ENCODE results near the gene DOCK1. TPM values are rescaled to one million over a fixed set of nuclear protein-coding genes. Genes with fewer than 3 reads are reported as not detected.

The DOCK1 gene
- total RNA-seq, 6 experiments from 2014 or later: 50.6 to 59.9 (median 54.7) TPM

DNA sequence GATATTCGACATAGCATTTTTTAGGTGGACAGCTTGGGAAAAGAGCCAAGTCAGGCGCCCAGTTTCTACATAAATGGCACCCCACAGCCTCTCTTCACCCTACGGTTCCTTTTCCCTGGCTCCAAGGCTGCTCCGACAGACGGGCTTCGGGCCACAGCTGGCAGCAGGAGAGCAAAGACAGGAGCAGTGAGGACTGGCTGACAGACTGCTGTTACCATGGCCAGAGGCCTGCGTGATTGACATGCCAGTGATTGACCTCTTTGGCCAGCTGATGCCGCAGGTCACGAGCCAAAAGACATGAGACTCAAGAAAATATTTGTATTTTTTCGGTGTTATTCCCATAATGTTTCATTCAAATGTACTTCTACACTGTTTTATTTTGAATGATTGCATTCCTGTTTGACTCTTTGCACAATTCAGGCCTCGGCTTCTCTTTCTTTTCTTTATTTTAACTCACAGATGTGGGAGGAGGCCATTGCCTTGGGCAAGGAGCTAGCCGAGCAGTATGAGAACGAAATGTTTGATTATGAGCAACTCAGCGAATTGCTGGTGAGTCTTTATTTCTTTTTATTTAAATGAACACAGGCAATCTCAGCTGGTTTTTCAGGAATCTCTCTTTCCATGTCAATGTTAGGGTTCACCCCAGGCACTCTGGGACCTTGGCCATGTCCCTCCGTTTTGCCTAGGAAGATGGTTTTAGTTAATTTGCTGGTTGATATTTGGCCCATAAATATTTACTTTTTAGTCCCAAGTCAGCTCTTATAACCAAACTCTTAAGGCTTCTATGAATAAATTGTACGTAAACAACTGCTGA lies 497.6 kb downstream of the DOCK1 start:
- no peak for DNase-seq
- H3K27ac Mint-ChIP-seq: no peak overlapping the region
- TF ChIP-seq, protein P1, sequence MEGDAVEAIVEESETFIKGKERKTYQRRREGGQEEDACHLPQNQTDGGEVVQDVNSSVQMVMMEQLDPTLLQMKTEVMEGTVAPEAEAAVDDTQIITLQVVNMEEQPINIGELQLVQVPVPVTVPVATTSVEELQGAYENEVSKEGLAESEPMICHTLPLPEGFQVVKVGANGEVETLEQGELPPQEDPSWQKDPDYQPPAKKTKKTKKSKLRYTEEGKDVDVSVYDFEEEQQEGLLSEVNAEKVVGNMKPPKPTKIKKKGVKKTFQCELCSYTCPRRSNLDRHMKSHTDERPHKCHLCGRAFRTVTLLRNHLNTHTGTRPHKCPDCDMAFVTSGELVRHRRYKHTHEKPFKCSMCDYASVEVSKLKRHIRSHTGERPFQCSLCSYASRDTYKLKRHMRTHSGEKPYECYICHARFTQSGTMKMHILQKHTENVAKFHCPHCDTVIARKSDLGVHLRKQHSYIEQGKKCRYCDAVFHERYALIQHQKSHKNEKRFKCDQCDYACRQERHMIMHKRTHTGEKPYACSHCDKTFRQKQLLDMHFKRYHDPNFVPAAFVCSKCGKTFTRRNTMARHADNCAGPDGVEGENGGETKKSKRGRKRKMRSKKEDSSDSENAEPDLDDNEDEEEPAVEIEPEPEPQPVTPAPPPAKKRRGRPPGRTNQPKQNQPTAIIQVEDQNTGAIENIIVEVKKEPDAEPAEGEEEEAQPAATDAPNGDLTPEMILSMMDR (IDR thresholded peaks at IDR 0.05): no peak

DNA sequence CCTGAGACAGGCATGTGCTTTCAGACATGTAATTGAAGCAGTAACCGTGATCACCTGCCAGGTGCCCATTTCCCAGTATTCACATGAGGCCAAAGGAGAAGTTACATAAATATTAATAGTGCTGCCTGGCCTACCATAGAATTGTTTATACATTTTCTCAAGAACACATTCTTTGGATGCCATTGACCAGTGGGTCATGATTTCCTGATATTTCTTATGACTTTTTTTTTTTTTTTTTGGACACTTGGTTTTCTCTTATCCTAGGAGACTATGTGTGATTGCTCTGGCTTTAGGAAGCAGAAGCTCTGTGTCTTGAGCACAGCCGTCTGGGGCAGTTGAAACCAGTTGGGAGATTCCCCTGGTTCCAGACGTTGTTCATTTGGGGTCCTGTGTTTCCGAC lies 500.0 kb downstream of the DOCK1 start:
- Mint-ChIP-seq H3K9me3 (no peaks in the 10 kb centered on the region; the same call in 1 of the 2 replicates), H3K4me3 (no peak overlapping the region; the same call in 1 of the 2 replicates), H3K27ac (peak overlapping the region; percentile 80), H3K4me1 (ENCODE audit: low read depth) (peaks cover 28% of the 10 kb centered on the region), H3K36me3 (ENCODE audit: low read depth) (peaks cover 20% of the 10 kb centered on the region), H3K27me3 (ENCODE audit: insufficient read depth) (peaks cover 3% of the 10 kb centered on the region)
- TF ChIP-seq, protein P1 (IDR thresholded peaks at IDR 0.05): no peak
- DNase-seq: peak; percentile 45

More for the DNA sequence above, 497.6 kb downstream of the DOCK1 start:
- Mint-ChIP-seq H3K9me3 (no peaks in the 10 kb centered on the region; the same call in 1 of the 2 replicates), H3K27me3 (ENCODE audit: insufficient read depth) (peaks cover 3% of the 10 kb centered on the region), H3K4me3 (no peak overlapping the region), H3K4me1 (ENCODE audit: low read depth) (peaks cover 29% of the 10 kb centered on the region), H3K36me3 (ENCODE audit: low read depth) (peaks cover 20% of the 10 kb centered on the region)

DNA sequence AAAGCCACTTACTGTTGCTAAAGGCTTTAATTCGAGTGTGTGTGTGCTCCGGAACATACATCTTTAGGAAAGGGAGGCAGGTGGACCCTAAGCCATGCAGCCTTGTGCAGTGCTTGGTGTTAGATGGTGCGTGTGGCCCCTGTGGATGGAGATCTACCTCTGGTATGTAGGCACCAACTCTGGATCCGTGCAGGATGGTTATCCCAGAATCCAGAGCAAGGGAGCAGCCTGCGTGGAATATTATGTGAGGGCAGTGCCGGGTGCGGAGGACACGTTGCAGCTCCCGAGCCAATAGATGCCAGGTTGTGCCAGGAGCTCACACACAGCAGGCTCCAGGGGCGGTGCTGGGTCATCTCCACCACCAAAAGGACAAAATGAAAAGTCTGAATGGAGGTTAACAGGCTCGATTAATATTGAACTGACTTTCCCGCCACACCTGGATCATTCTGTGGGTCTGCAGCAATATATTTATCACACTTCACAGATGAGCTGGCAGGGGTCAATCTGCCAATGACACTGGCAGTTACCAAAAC lies 500.9 kb downstream of the DOCK1 start:
- H3K27me3 Mint-ChIP-seq (ENCODE audit: insufficient read depth): peaks cover 3% of the 10 kb centered on the region
- no peaks in the 10 kb centered on the region; the same call in 1 of the 2 replicates for H3K9me3 Mint-ChIP-seq
- TF ChIP-seq, protein P1 (IDR thresholded peaks at IDR 0.05): no peak
- DNase-seq: no peak
- no peak overlapping the region for H3K4me3 Mint-ChIP-seq
- H3K4me1 Mint-ChIP-seq (ENCODE audit: low read depth): peaks cover 28% of the 10 kb centered on the region
- no peak overlapping the region for H3K27ac Mint-ChIP-seq
- H3K36me3 Mint-ChIP-seq (ENCODE audit: low read depth): peaks cover 23% of the 10 kb centered on the region

DNA sequence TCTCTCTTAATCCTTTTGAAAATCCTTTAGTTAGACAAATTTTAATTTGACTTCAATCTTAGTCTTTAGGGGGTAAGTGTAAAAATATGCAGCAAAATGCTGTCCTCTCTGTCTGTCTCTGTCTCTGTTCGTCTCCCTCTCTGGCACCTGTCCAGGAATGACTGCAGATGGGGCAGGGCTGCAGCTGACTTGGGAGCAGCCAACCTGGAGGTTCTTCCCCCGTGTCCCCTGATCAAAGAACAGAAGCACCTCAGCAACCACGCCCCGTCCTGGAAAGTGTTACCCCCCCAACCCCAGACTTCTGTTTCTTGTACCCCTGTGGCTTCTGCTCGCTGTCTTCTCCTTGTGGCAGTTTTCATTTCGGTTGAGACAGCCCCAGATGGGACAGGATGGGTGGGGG lies 502.3 kb downstream of the DOCK1 start:
- H3K4me3 Mint-ChIP-seq: no peak overlapping the region
- H3K9me3 Mint-ChIP-seq: no peaks in the 10 kb centered on the region
- peaks cover 28% of the 10 kb centered on the region for H3K4me1 Mint-ChIP-seq (ENCODE audit: low read depth)
- H3K27me3 Mint-ChIP-seq (ENCODE audit: insufficient read depth): peaks cover 3% of the 10 kb centered on the region
- no peak for DNase-seq
- H3K27ac Mint-ChIP-seq: no peak overlapping the region
- peaks cover 19% of the 10 kb centered on the region for H3K36me3 Mint-ChIP-seq (ENCODE audit: low read depth)
- TF ChIP-seq, protein P1 (IDR thresholded peaks at IDR 0.05): no peak

DNA sequence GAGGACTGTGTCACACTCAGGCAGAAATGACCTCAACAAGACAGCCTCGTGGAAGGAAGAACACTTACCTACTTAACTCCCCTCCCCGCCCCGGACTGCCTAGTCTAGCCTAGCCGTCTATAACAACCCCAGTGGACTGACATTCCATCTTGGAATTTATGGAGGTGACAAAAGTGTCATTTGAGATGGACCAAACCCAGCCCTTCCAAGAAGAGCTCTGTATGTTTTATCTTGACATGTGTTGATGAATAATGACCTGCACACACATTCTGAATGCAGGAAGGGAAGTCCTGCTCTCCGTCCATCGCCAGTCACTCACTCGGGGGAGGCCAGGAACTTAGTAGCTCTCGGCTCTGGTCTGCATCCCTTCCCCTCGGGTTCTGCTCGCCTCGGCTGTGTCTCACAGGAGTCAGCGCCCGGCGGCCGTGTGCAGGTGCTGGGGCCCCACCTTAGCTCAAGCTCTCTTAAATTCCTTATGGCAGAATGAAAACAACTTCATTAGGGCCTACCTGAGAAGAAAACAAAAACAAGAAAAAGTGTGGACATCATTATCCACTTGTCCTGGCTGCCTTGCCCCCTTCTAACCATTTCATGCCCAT lies 503.0 kb downstream of the DOCK1 start:
- Mint-ChIP-seq H3K4me3 (no peak overlapping the region), H3K4me1 (ENCODE audit: low read depth) (peaks cover 28% of the 10 kb centered on the region), H3K36me3 (ENCODE audit: low read depth) (peaks cover 19% of the 10 kb centered on the region), H3K27ac (no peak overlapping the region), H3K9me3 (no peaks in the 10 kb centered on the region), H3K27me3 (ENCODE audit: insufficient read depth) (peaks cover 4% of the 10 kb centered on the region)
- TF ChIP-seq, protein P1 (IDR thresholded peaks at IDR 0.05): no peak
- DNase-seq: no peak

Data from HFFc6 (cell line).